B cell (primary cell): ENCODE data around the gene EPS8L3. TPM values are rescaled to one million over a fixed set of nuclear protein-coding genes. Genes with fewer than 3 reads are reported as not detected.

Experiments
- ATAC-seq: fragments of 200-7000 bp; cut with Tn5 transposase; one replicate; pipeline ENCODE4 v1.10.0; 2021; ENCODE audit warnings: low read depth, mild to moderate bottlenecking, moderate number of reproducible peaks, moderate library complexity
- CTCF ChIA-PET: fragments of 350-600 bp; sonication (Branson Sonifier 250); formaldehyde crosslinking; loops from one replicate; lab custom pipeline; 2021; ENCODE audit warnings: antibody characterized with exemption, inconsistent platforms; lab: Charles Lee
- POLR2A ChIA-PET: fragments of 350-600 bp; sonication (Branson Sonifier 250); formaldehyde crosslinking; loops from one replicate; lab custom pipeline; 2021; ENCODE audit warnings: antibody characterized with exemption; lab: Charles Lee
- DNase-seq: peaks from one replicate; pipeline ENCODE4 v3.0.0; 2013
- H2AFZ ChIP-seq: 2 replicates; pipeline ENCODE4 v1.6.1; 2012; ENCODE audit warnings: mild to moderate bottlenecking, low read depth, low read length; ENCODE audit not compliant: insufficient read depth, poor library complexity, severe bottlenecking
- H3K27ac ChIP-seq, 2 donors: 1 replicate in 1 of 2; 2 replicates in 1 of 2; pipeline ENCODE4 v1.5.1; 2012 to 2013; ENCODE audit warnings: low read length in 2 of 2, mild to moderate bottlenecking in 2 of 2, moderate library complexity in 1 of 2
- H3K27me3 ChIP-seq, 4 experiments: fragments of 200-600 bp in 1 of 4; sonication (generic) in 1 of 4; replicated peaks in 1 of 4; 1 replicate in 2 of 4; 2 replicates in 2 of 4; pipeline versions ENCODE4 v1.6.1 to v1.7.0; 2013 to 2016; ENCODE audit warnings: low read length in 3 of 4, mild to moderate bottlenecking in 2 of 4, mixed read lengths in 1 of 4, moderate library complexity in 1 of 4; ENCODE audit not compliant: insufficient read depth in 4 of 4, control insufficient read depth in 3 of 4; ENCODE audit errors: control extremely low read depth in 1 of 4
- H3K36me3 ChIP-seq, 2 experiments: replicated peaks in 1 of 2; 1 replicate in 1 of 2; 2 replicates in 1 of 2; pipeline versions ENCODE4 v1.6.1 to v1.7.1; 2013; ENCODE audit warnings: low read length in 1 of 2; ENCODE audit not compliant: insufficient read depth in 2 of 2, control insufficient read depth in 1 of 2; ENCODE audit errors: control extremely low read depth in 1 of 2, extremely low read depth in 1 of 2
- H3K4me1 ChIP-seq, 2 donors: fragments of 200-600 bp in 1 of 2; sonication (generic) in 1 of 2; 1 replicate in 1 of 2; 2 replicates in 1 of 2; pipeline versions ENCODE4 v1.5.1 to v1.6.1; 2013 to 2017; ENCODE audit warnings: low read length in 2 of 2; ENCODE audit not compliant: control insufficient read depth in 2 of 2, insufficient read depth in 2 of 2
- H3K4me2 ChIP-seq: replicated peaks from 2 replicates; pipeline ENCODE3; 2012; ENCODE audit warnings: mild to moderate bottlenecking, low read depth, low read length; ENCODE audit not compliant: poor library complexity, severe bottlenecking
- H3K4me3 ChIP-seq, 5 experiments: fragments of 200-600 bp in 1 of 5; sonication (generic) in 1 of 5; 1 replicate in 3 of 5; 2 replicates in 2 of 5; pipeline versions ENCODE4 v1.5.1 to v1.7.0; 2011 to 2016; ENCODE audit warnings: low read length in 4 of 5, mild to moderate bottlenecking in 4 of 5, low read depth in 2 of 5, control low read depth in 1 of 5, moderate library complexity in 1 of 5; ENCODE audit not compliant: insufficient read depth in 1 of 5; ENCODE audit errors: control extremely low read depth in 1 of 5, extremely low read depth in 1 of 5
- H3K79me2 ChIP-seq: fragments of 200-600 bp; sonication (generic); one replicate; pipeline ENCODE4 v1.6.0; 2016; ENCODE audit warnings: low read length; ENCODE audit not compliant: control insufficient read depth, insufficient read depth
- H3K9ac ChIP-seq: fragments of 200-600 bp; sonication (generic); 2 replicates; pipeline ENCODE4 v1.6.1; 2017; ENCODE audit warnings: mild to moderate bottlenecking, low read length, moderate library complexity
- H3K9me3 ChIP-seq, 3 donors: one replicate each; pipeline versions ENCODE4 v1.6.1 to v1.7.1; 2013; ENCODE audit warnings: low read length in 2 of 3; ENCODE audit not compliant: control insufficient read depth in 2 of 3, insufficient read depth in 1 of 3; ENCODE audit errors: control extremely low read depth in 1 of 3
- H4K20me1 ChIP-seq: 2 replicates; pipeline ENCODE4 v1.6.0; 2012; ENCODE audit warnings: mild to moderate bottlenecking, low read length; ENCODE audit not compliant: insufficient read depth, control insufficient read depth, poor library complexity, severe bottlenecking
- H3K27ac Mint-ChIP-seq: one replicate; pipeline ENCODE4 v1.8.0; 2021; ENCODE audit warnings: mixed read lengths
- H3K27me3 Mint-ChIP-seq: one replicate; pipeline ENCODE4 v1.8.0; 2021; ENCODE audit warnings: mixed read lengths
- H3K4me1 Mint-ChIP-seq: one replicate; pipeline ENCODE4 v1.8.0; 2021; ENCODE audit warnings: mixed read lengths
- H3K4me3 Mint-ChIP-seq: one replicate; pipeline ENCODE4 v1.8.0; 2021; ENCODE audit warnings: mixed read lengths
- H3K9me3 Mint-ChIP-seq: one replicate; pipeline ENCODE4 v1.8.0; 2022; ENCODE audit warnings: mixed read lengths; ENCODE audit not compliant: insufficient read depth
- EZH2 ChIP-seq: IDR thresholded peaks from 2 replicates; pipeline ENCODE4 v1.6.1; 2012; ENCODE audit warnings: borderline replicate concordance, low read depth, mild to moderate bottlenecking, moderate library complexity, low read length; ENCODE audit not compliant: insufficient read depth, poor library complexity, severe bottlenecking
- WGBS: methylation state at CpG from one replicate; pipeline ENCODE4 v1.1.5; 2013; ENCODE audit warnings: missing lambda C conversion rate; ENCODE audit not compliant: insufficient coverage; 5-methylcytosine and 5-hydroxymethylcytosine counted together
- intact Hi-C: fragments of 100-400 bp; cut with micrococcal nuclease; formaldehyde crosslinking; loops from one replicate; pipeline ENCODE4 v1.10.0; 2022
- polyA plus RNA-seq: library from polyadenylated mRNA; depleted of rRNA; stranded (reverse); fragments of >200 nt; gene quantifications from 2 replicates; pipeline ENCODE4 v1.2.3, GENCODE V29; 2012
- total RNA-seq, 2 donors: library from RNA; stranded (reverse); fragments of 120-200 nt in 1 of 2; gene quantifications; 1 replicate in 1 of 2; 2 replicates in 1 of 2; pipeline versions ENCODE4 v1.2.3 to v1.2.4, GENCODE V29; 2013 to 2022
- TF ChIP-seq, protein P1 (sequence below): fragments of 200-600 bp; IDR thresholded peaks from one replicate; pipeline ENCODE4 v1.8.0; 2022; ENCODE audit warnings: antibody characterized with exemption, mild to moderate bottlenecking

The EPS8L3 gene
- total and polyA plus RNA-seq, 2 donors (not counting 1 experiment from before 2014, with no cell fraction given) = not detected

DNA sequence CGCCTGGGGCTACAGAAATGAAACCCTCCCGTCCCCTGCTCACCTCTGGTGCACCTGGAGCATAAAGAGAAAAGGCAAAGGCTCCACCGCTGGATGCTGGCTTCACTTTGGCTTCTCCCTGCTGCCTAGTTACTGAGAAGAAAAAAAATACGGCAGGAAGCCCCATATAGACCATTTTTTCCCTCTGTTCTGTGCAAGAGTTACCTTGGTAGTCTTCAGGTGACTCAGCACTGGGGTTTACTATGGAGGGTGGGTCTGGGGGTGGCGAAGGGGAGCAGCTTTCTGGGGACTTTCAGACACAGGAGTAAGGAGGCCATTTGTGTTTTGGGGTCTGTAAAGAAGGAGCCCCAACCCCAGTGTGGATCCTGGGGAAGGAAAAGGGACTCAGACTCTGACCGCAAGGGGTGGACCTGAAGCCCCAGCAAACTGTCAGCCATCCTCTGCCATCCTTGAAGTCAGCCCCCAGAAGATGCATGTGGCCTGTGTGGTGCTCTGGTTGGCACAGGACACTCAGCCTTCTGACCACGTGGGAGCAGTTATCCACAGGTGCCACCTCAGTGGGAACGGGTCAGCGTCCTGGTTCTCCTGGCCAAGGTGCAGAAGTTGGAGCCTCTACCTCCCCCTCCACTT is 25.9 kb upstream of the EPS8L3 start:
- no peak overlapping the region for H2AFZ ChIP-seq
- no peak overlapping the region for H3K4me3 ChIP-seq
- H3K9ac ChIP-seq = no peak overlapping the region
- DNase-seq (no peak), ATAC-seq (no peak)
- peaks cover 0 to 2% (median 0%) of the 10 kb centered on the region in 3 donors for H3K9me3 ChIP-seq
- TF ChIP-seq, protein P1, sequence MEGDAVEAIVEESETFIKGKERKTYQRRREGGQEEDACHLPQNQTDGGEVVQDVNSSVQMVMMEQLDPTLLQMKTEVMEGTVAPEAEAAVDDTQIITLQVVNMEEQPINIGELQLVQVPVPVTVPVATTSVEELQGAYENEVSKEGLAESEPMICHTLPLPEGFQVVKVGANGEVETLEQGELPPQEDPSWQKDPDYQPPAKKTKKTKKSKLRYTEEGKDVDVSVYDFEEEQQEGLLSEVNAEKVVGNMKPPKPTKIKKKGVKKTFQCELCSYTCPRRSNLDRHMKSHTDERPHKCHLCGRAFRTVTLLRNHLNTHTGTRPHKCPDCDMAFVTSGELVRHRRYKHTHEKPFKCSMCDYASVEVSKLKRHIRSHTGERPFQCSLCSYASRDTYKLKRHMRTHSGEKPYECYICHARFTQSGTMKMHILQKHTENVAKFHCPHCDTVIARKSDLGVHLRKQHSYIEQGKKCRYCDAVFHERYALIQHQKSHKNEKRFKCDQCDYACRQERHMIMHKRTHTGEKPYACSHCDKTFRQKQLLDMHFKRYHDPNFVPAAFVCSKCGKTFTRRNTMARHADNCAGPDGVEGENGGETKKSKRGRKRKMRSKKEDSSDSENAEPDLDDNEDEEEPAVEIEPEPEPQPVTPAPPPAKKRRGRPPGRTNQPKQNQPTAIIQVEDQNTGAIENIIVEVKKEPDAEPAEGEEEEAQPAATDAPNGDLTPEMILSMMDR = no peak
- TF ChIP-seq EZH2 = no peak
- POLR2A ChIA-PET = no interaction called here
- no peaks in the 10 kb centered on the region for H4K20me1 ChIP-seq
- intact Hi-C loops = no loop called here
- 81% methylated on average over 6 of the region's 9 CpGs for WGBS
- H3K79me2 ChIP-seq = no peaks in the 10 kb centered on the region
- H3K36me3 ChIP-seq = no peaks in the 10 kb centered on the region
- no peak overlapping the region for H3K27ac Mint-ChIP-seq
- H3K4me3 Mint-ChIP-seq = no peak overlapping the region
- peaks cover 7 to 9% of the 10 kb centered on the region in 2 donors for H3K4me1 ChIP-seq
- H3K27me3 ChIP-seq = peaks cover 0 to 16% (median 0%) of the 10 kb centered on the region in 4 experiments
- peaks cover 7% of the 10 kb centered on the region for H3K4me1 Mint-ChIP-seq
- no peak overlapping the region for H3K27ac ChIP-seq
- no peak overlapping the region for H3K4me2 ChIP-seq
- H3K9me3 Mint-ChIP-seq = no peaks in the 10 kb centered on the region
- CTCF ChIA-PET = interaction anchor here (1.1 to 21.2 kb wide), 4 partner anchors 13 to 243 kb away, joined by 4 to 667 read pairs (median 6); partner anchors contain the start of gene AHCYL1
- H3K27me3 Mint-ChIP-seq = peaks cover 5% of the 10 kb centered on the region
